HL-60/S4 treated with phorbol 12-myristate 13-acetate at 8.2 ng/mL for 4 days and 3 days (cell line): ENCODE results near the gene VHLL.

Experiments used
- in situ Hi-C: fragments of 300-500 bp; cut with MboI; formaldehyde crosslinking; loops from 2 replicates; pipeline ENCODE4 v1.15.0; 2022; ENCODE audit warnings: low sequenced_read_pairs

The VHLL gene

GRCh38 chr1:156293098-156293434, 6.0 kb downstream of the VHLL start:
- in situ Hi-C loops: no loop called here

DNA sequence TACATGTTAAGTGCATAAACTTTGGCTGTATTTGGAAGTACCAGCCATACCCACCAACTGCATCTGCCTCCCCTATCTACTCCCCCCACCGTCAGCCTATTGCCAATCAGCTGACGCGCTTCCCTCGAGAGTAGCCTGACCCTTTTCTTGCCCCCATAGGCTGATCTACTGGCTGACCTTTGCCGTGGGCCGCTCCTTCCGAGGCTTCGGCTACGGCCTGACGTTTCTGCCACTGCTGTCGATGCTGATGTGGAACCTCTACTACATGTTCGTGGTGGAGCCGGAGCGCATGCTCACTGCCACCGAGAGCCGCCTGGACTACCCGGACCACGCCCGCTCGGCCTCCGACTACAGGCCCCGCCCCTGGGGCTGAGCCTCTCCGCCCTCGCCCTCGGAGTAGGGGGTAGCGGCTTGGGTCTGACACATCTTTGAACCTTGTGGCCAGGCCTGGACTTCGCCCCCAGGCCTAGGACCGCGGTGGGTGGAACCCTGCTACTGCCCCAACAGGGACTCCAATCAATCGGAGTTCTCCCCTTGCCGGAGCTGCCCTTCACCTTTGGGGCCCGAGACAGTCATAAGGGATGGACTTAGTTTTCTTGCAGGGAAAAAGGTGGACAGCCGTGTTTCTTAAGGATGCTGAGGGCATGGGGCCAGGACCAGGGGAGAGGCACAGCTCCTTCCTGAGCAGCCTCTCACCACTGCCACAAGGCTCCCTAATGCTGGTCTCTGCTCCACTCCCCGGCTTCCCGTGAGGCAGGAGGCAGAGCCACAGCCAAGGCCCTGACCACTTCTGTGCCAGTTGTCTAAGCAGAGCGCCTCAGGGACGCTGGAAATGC, 7.7 kb downstream of the VHLL start:
- in situ Hi-C loops: no loop called here

DNA sequence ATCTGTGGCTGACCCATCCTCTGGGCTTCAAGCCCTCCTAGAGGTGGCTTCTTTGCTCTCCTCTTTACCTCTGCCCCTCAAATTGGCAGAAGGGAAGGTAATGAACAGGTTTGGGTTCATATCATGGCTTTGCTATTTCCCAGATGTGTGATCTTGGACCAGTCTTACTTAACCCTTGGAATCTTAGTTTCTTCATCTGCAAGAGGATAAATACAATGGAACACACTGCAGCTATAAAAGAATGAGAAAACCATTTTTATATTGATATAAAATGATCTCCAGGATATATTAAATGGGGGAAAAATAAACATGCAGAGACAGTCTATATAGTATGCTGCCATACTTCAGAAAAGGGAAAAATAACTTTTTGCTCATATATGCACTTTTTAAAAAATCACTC, 9.2 kb downstream of the VHLL start:
- in situ Hi-C loops: no loop called here

DNA sequence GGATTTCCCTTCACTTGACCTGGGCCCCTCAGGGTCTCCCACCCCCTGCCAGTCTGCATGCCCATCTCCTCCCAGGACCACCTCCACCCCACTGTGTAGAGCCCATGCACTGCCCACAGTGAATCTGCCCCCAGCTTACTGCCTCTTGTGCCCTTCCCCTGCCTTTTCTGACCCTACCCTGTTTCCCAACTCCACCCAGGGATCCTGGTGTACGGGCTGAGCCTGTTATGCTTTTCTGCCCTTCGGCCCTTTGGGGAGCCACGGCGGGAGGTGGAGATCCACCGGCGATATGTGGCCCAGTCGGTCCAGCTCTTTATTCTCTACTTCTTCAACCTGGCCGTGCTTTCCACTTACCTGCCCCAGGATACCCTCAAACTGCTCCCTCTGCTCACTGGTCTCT, 13.0 kb downstream of the VHLL start:
- in situ Hi-C loops: no loop called here

DNA sequence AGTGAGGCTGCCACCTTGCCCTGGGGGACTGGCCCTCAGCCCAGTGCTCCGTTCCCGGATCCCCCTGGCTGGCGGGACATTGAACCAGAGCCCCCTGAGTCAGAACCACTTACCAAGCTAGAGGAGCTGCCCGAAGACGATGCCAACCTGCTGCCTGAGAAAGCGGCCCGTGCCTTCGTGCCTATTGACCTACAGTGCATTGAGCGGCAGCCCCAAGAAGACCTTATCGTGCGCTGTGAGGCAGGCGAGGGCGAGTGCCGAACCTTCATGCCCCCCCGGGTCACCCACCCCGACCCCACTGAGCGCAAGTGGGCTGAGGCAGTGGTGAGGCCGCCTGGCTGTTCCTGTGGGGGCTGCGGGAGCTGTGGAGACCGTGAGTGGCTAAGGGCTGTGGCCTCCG, 13.7 kb downstream of the VHLL start:
- in situ Hi-C loops: no loop called here

DNA sequence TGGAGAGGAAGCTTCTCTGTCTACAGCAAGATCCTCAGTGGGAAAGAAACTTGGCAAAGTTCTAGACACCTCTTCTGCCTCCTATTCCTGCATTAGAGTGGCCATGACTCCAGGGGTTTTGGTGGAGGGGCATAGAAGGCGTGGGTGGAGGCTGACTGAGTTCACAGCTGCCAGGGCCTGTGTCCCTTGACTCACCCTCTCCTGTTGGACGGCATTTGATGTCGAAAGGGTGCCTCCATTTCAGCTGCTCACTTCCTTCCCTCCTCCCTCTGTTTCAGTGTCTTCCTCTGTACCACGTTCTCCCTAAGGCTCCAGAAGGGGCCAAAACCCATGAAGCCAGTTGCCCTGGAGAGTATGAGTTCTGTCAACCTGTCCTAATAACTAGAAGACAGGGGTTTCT, 14.3 kb downstream of the VHLL start:
- in situ Hi-C loops: no loop called here

DNA sequence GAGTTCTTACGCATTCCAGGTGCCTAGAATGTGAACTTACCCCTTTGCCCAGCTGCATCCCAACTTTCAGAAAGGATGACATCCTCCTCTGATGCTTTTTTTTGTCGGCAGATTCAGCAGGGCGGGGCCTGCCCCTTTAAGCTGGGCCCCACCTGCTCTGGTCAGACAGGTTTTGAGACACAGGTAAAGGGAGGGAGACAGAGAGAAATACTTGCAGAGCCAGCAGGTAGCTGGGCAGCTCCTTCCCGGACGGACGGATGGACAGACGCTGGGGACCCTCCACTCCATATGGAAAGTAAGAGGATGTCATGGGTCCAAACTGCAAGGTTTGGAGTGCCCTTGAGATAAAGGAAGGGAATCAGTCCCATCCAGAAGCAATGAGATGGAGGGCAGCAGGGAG, 15.0 kb downstream of the VHLL start, which contains the start of gene TMEM79:
TMEM79 (plus strand) TSS at position 214 of the 400 bp plus-strand sequence. CDS start 902 bp downstream, outside the sequence.
- in situ Hi-C loops: no loop called here

DNA sequence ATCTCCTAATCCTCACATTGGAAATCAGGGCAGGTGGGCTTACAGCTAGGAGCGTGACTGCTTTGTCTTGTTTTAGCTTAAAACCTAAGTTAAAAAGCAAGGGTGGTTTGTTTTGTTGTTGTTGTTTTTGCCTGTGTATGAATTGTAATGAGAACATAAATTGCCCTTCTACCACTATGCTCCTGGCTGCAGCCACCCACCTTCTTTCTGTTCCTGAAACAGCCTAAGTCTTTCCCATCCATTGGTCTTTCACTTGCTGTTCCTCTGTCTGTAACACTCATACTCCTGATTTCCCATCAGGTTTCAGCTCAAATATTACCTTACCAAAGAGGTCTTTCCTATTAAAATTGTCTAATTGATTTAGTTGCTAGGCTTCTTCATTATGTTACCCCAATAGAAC, 15.6 kb downstream of the VHLL start:
- in situ Hi-C loops: no loop called here

DNA sequence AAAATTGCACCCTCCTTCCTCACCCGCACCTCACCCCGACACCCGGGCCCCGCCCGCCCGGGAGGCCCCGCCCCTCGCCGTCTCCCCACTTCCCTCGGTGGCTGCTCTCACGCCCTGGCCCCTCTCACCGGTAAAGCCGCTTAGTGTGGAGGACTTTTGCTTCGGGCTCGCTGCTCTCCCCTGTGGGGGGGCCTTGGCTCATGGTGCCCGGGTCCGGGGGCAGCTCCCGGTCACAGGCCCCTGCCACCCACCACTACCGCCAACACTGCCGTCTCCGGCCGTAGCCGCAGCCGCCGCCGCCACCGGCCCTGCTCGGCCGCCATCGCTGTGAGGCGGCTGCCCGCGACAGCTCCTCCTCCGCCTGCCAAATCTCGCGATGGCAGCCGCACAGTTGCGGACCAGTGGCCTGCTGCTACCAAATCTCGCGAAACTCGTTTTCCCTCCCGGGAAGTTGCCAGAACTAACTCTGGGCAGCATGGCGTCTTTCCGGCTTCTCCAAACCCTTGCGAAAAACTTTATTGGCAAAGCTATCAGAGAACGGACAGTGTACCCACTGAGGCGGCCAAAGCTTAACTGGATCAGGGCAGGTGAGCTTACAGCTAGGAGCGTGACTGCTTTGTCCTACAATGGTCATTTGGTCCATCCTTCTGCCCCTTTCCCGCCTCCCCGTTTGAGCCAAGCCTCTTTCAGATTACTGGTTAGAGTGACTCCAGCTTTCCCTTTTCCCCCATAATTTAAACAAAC, 16.5 kb downstream of the VHLL start, which contains the start of gene SMG5:
SMG5 (minus strand) TSS at position 347 of the 744 bp plus-strand sequence; CDS start at position 202, 145 bp downstream.
- in situ Hi-C loops: no loop called here

DNA sequence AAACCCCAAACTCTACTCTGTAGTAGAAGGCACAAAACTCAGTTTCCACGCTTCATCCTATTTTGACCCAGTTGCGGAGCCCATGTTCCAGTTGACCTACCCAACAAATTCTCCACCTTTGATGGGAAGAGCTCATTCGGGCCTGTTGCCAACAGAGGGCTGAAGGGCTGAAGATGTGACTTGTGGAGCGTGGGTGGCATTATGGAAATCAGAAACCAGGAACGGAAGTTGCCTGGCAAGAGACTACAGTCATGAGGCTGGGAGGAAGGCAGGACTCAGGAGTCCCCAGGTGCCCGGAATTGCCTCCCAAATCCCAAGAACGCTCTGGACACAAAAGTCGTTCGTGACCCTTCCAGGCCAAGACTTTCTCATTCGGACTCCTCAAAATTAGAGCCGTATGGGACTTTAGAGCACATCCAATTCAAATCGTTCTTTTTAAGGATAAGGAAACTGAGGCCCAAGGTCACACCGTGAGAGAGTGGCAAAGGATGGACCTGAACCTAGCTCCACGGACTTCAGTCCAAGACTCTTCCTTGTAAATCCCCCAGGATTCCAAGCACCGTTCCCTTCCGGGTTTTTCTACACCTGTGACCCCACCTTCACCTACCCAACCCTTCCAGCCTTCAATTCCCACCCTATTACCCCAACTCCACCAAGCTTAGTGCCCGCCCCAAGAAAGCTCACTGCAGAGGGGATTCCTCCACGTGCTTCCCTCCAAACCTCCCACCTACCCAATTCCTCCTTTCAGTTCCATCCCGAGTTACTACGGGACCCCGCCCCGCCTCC, 17.2 kb downstream of the VHLL start:
- in situ Hi-C loops: no loop called here

DNA sequence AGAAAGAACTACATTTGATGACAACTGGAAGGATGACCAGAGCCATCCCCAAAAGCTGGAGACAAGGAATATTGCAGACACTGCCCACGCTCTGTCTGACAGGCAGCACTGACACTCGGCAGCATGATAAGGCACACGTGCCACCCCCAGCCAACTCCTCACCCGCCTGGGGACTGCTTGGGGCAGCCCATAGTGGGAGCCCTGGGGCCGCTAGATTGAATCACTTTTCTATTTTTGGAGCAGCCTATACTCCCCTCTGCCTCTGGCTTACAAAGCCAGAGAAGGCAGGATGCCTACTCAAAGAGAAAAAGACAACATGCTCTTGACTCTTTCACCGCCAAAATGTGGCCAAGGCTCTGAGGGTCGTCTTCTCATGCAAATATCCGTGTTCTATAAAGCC, 17.8 kb downstream of the VHLL start:
- in situ Hi-C loops: no loop called here

GRCh38 chr1:156279837-156280236, 19.3 kb downstream of the VHLL start:
- in situ Hi-C loops: no loop called here

GRCh38 chr1:156276966-156277381, 22.1 kb downstream of the VHLL start:
- in situ Hi-C loops: no loop called here

- in situ Hi-C loops: no loop called here
Observed at GRCh38 chr1:156276532-156276931, 22.6 kb downstream of the VHLL start.

DNA sequence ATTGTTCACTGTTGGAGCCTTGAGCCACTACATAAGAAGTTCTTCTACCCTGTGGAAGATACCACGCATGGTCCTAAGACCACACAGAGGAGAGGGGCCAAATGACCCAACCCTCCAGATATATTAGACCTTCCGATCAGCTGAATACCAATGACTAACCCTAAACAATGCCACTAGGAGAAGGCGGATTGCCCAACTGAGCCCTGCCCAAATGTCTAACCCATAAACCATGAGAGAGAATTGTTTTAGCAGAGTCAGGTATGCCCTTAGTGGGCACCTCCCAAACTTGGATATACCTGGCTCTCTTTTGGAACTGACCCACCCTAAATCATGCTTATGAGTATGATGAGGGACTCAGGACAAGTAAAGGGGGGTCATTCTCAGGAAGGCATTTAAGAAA, 28.8 kb downstream of the VHLL start:
- in situ Hi-C loops: no loop called here

- in situ Hi-C loops: no loop called here
Observed at GRCh38 chr1:156268336-156268735, 30.8 kb downstream of the VHLL start.

- in situ Hi-C loops: no loop called here
Observed at GRCh38 chr1:156266051-156266450, 33.1 kb downstream of the VHLL start.

DNA sequence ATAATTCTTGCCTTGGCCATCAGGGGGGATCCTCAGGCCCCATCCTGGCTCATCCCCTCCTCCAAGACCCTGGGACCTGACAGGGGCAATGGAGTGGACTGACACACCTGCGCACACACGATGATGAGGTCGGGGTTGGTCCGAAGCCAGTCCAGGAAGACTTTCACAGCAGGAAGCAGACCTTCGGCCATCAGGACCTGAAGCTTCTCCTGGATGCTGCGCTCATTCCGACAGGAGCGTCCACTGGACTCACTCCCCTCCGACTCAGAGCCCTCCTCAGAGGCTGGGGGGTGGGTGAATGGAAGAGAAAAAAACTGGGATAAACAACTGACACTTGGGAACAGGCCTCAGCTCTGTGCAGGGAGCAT, 35.8 kb downstream of the VHLL start:
- in situ Hi-C loops: no loop called here

- in situ Hi-C loops: no loop called here
Observed at GRCh38 chr1:156262461-156263287, 36.4 kb downstream of the VHLL start.

GRCh38 chr1:156260896-156261295, 38.2 kb downstream of the VHLL start:
- in situ Hi-C loops: no loop called here

GRCh38 chr1:156259805-156260204, 39.3 kb downstream of the VHLL start:
- in situ Hi-C loops: no loop called here
